B cell (primary cell): ENCODE results near the gene ATF7IP2.

Source experiments
- EZH2 ChIP-seq: IDR thresholded peaks from 2 replicates; pipeline ENCODE4 v1.6.1; 2012; ENCODE audit warnings: borderline replicate concordance, low read depth, mild to moderate bottlenecking, moderate library complexity, low read length; ENCODE audit not compliant: insufficient read depth, poor library complexity, severe bottlenecking
- TF ChIP-seq, protein P1 (sequence below): fragments of 200-600 bp; IDR thresholded peaks from one replicate; pipeline ENCODE4 v1.8.0; 2022; ENCODE audit warnings: antibody characterized with exemption, mild to moderate bottlenecking

DNA sequence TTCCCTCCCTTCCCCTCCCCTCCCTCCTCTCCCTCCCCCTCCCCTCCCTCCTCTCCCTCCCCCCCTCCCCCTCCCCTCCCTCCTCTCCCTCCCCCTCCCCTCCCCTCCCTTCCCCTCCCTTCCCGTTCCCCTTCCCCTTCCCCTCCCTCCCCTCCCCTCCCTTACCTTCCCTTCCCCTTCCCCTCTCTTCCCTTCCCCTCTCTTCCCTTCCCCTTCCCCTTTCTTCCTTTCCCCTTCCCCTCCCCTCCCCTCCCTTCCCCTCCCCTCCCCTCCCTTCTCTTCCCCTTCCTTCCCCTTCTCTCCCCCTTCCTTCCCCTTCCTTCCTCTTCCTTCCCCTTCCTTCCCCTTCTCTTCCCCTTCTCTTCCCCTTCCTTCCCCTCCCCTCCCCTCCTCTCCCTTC, 133.4 kb downstream of the ATF7IP2 start:
- TF ChIP-seq EZH2, result no peak
- TF ChIP-seq, protein P1, sequence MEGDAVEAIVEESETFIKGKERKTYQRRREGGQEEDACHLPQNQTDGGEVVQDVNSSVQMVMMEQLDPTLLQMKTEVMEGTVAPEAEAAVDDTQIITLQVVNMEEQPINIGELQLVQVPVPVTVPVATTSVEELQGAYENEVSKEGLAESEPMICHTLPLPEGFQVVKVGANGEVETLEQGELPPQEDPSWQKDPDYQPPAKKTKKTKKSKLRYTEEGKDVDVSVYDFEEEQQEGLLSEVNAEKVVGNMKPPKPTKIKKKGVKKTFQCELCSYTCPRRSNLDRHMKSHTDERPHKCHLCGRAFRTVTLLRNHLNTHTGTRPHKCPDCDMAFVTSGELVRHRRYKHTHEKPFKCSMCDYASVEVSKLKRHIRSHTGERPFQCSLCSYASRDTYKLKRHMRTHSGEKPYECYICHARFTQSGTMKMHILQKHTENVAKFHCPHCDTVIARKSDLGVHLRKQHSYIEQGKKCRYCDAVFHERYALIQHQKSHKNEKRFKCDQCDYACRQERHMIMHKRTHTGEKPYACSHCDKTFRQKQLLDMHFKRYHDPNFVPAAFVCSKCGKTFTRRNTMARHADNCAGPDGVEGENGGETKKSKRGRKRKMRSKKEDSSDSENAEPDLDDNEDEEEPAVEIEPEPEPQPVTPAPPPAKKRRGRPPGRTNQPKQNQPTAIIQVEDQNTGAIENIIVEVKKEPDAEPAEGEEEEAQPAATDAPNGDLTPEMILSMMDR, result no peak
